Peyer's patch (tissue), 4 donors: ENCODE measurements around the gene TRPM3. TPM values are rescaled to one million over a fixed set of nuclear protein-coding genes. Genes with fewer than 3 reads are reported as not detected.

Experiments
- DNase-seq, 3 donors: peaks; one replicate each; pipeline ENCODE4 v3.0.0-alpha.2; 2017 to 2019
- H3K27ac ChIP-seq, 4 donors: fragments of 200-600 bp; sonication (generic); one replicate each; pipeline ENCODE4 v1.5.1; 2016 to 2019
- H3K27me3 ChIP-seq, 2 donors: fragments of 200-600 bp; sonication (generic); one replicate each; pipeline ENCODE4 v1.5.1; 2019
- H3K36me3 ChIP-seq, 3 donors: fragments of 200-600 bp; sonication (generic); one replicate each; pipeline ENCODE4 v1.5.1; 2016 to 2019
- H3K4me1 ChIP-seq, 4 donors: fragments of 200-600 bp; sonication (generic); one replicate each; pipeline ENCODE4 v1.5.1; 2016 to 2019
- H3K4me3 ChIP-seq, 4 donors: fragments of 200-600 bp; sonication (generic); 1 replicate in 3 of 4; 2 replicates in 1 of 4; pipeline ENCODE4 v1.5.1; 2016 to 2019; ENCODE audit warnings: mild to moderate bottlenecking in 1 of 4
- H3K9me3 ChIP-seq, 4 donors: fragments of 200-600 bp; sonication (generic); one replicate each; pipeline ENCODE4 v1.5.1; 2016 to 2019; ENCODE audit warnings: mild to moderate bottlenecking in 1 of 4
- CTCF ChIP-seq, 6 experiments: fragments of 450-650 bp in 4 of 6; fragments of 200-600 bp in 2 of 6; sonication (generic) in 1 of 6; IDR thresholded peaks; one replicate each; pipeline ENCODE4 v1.5.1; 2017 to 2019; ENCODE audit warnings: antibody characterized with exemption in 6 of 6, mild to moderate bottlenecking in 3 of 6, moderate library complexity in 1 of 6
- POLR2A ChIP-seq, 2 donors: fragments of 450-650 bp; IDR thresholded peaks; one replicate each; pipeline ENCODE4 v1.5.1; 2017; ENCODE audit warnings: antibody characterized with exemption in 2 of 2, mild to moderate bottlenecking in 2 of 2, moderate library complexity in 2 of 2
- total RNA-seq, 4 donors: library from RNA; depleted of rRNA; stranded (reverse); fragments of >200 nt; gene quantifications; one replicate each; pipeline ENCODE4 v1.1.0, GENCODE V29; 2016

Gene TRPM3
- total RNA-seq, 4 donors from 2014 or later, result 0.28 to 0.80 TPM; not detected in 2

GRCh38 chr9:70829591-70830265 is 291.7 kb downstream of the TRPM3 start:
- Histone ChIP-seq H3K36me3 (no peaks in the 10 kb centered on the region), H3K4me1 (no peaks in the 10 kb centered on the region), H3K27ac (no peak overlapping the region), H3K9me3 (no peaks in the 10 kb centered on the region), H3K27me3 (no peaks in the 10 kb centered on the region), H3K4me3 (no peak overlapping the region)
- no peak for DNase-seq
- TF ChIP-seq CTCF (IDR thresholded peaks at IDR 0.05) (no peak), POLR2A (IDR thresholded peaks at IDR 0.05) (no peak)

GRCh38 chr9:70826562-70826961 is 294.9 kb downstream of the TRPM3 start:
- no peak overlapping the region for H3K4me3 ChIP-seq
- no peaks in the 10 kb centered on the region for H3K36me3 ChIP-seq
- DNase-seq, result no peak
- H3K27me3 ChIP-seq, result no peaks in the 10 kb centered on the region
- no peaks in the 10 kb centered on the region for H3K4me1 ChIP-seq
- TF ChIP-seq CTCF (IDR thresholded peaks at IDR 0.05), result no peak
- TF ChIP-seq POLR2A (IDR thresholded peaks at IDR 0.05), result no peak
- no peaks in the 10 kb centered on the region for H3K9me3 ChIP-seq
- no peak overlapping the region for H3K27ac ChIP-seq

- TF ChIP-seq POLR2A (IDR thresholded peaks at IDR 0.05), result no peak
- no peak for TF ChIP-seq CTCF (IDR thresholded peaks at IDR 0.05)
- Histone ChIP-seq H3K9me3 (no peaks in the 10 kb centered on the region), H3K4me1 (no peaks in the 10 kb centered on the region), H3K36me3 (no peaks in the 10 kb centered on the region), H3K27ac (no peak overlapping the region), H3K27me3 (no peaks in the 10 kb centered on the region), H3K4me3 (no peak overlapping the region)
- DNase-seq, result no peak
These were observed 298.1 kb downstream of the TRPM3 start for GRCh38 chr9:70823284-70823683.

GRCh38 chr9:70817311-70817710 is 304.1 kb downstream of the TRPM3 start:
- no peaks in the 10 kb centered on the region for H3K4me1 ChIP-seq
- H3K9me3 ChIP-seq, result no peaks in the 10 kb centered on the region
- no peak overlapping the region for H3K27ac ChIP-seq
- no peak for TF ChIP-seq POLR2A (IDR thresholded peaks at IDR 0.05)
- no peak for TF ChIP-seq CTCF (IDR thresholded peaks at IDR 0.05)
- no peak overlapping the region for H3K4me3 ChIP-seq
- H3K27me3 ChIP-seq, result no peaks in the 10 kb centered on the region
- no peaks in the 10 kb centered on the region for H3K36me3 ChIP-seq
- no peak for DNase-seq

- TF ChIP-seq CTCF (IDR thresholded peaks at IDR 0.05) (no peak), POLR2A (IDR thresholded peaks at IDR 0.05) (no peak)
- no peak for DNase-seq
- no peaks in the 10 kb centered on the region for H3K36me3 ChIP-seq
- H3K27ac ChIP-seq, result no peak overlapping the region
- no peaks in the 10 kb centered on the region for H3K9me3 ChIP-seq
- H3K4me1 ChIP-seq, result no peaks in the 10 kb centered on the region
- H3K4me3 ChIP-seq, result no peak overlapping the region
- H3K27me3 ChIP-seq, result no peaks in the 10 kb centered on the region
These were observed 304.5 kb downstream of the TRPM3 start for GRCh38 chr9:70816891-70817290.

- no peaks in the 10 kb centered on the region for H3K4me1 ChIP-seq
- H3K27me3 ChIP-seq, result no peaks in the 10 kb centered on the region
- TF ChIP-seq POLR2A (IDR thresholded peaks at IDR 0.05), result no peak
- TF ChIP-seq CTCF (IDR thresholded peaks at IDR 0.05), result no peak
- H3K4me3 ChIP-seq, result no peak overlapping the region
- H3K36me3 ChIP-seq, result no peaks in the 10 kb centered on the region
- DNase-seq, result no peak
- H3K27ac ChIP-seq, result no peak overlapping the region
- H3K9me3 ChIP-seq, result no peaks in the 10 kb centered on the region
These were observed 305.1 kb downstream of the TRPM3 start for GRCh38 chr9:70816316-70816715.
